WTC11 (cell line): ENCODE measurements around the gene THSD4. TPM values are rescaled to one million over a fixed set of nuclear protein-coding genes. Genes with fewer than 3 reads are reported as not detected.
"Not testable (repeated sequence)": the region's sequence is repeated elsewhere in the genome, so short reads cannot be mapped to it uniquely, and the experiment has no call there.

Experiments
- ATAC-seq: fragments of 200-7000 bp; cut with Tn5 transposase; 2 replicates; pipeline ENCODE4 v1.10.0; 2021; ENCODE audit warnings: mild to moderate bottlenecking, moderate library complexity
- CTCF ChIA-PET: fragments of 300-600 bp; sonication (Branson Sonifier 250); formaldehyde crosslinking; loops from one replicate; lab custom pipeline; 2021; ENCODE audit warnings: antibody characterized with exemption; lab: Charles Lee
- POLR2A ChIA-PET: fragments of 350-600 bp; sonication (Branson Sonifier 250); formaldehyde crosslinking; loops from one replicate; lab custom pipeline; 2021; ENCODE audit warnings: antibody characterized with exemption; lab: Charles Lee
- DNase-seq: peaks from one replicate; pipeline ENCODE4 v3.0.0; 2021; ENCODE audit warnings: low spot score
- H3K27ac Mint-ChIP-seq: 2 replicates; pipeline ENCODE4 v1.8.0; 2021; ENCODE audit warnings: mixed read lengths
- H3K27me3 Mint-ChIP-seq: 2 replicates; pipeline ENCODE4 v1.8.0; 2021; ENCODE audit warnings: low read depth, mild to moderate bottlenecking, moderate library complexity, mixed read lengths
- H3K36me3 Mint-ChIP-seq: 2 replicates; pipeline ENCODE4 v1.8.0; 2021; ENCODE audit warnings: mixed read lengths
- H3K4me1 Mint-ChIP-seq: 2 replicates; pipeline ENCODE4 v1.8.0; 2022; ENCODE audit warnings: mixed read lengths
- H3K4me3 Mint-ChIP-seq: 2 replicates; pipeline ENCODE4 v1.8.0; 2021; ENCODE audit warnings: mild to moderate bottlenecking, moderate library complexity, mixed read lengths
- H3K9me3 Mint-ChIP-seq: 2 replicates; pipeline ENCODE4 v1.8.0; 2021; ENCODE audit warnings: mixed read lengths
- GABPB1 ChIP-seq: sonication (generic); formaldehyde crosslinking; IDR thresholded peaks from 2 replicates; pipeline ENCODE4 v1.8.1; 2023; ENCODE audit warnings: mild to moderate bottlenecking, missing genetic modification reagents
- SP1 ChIP-seq: sonication (generic); formaldehyde crosslinking; conservative IDR thresholded peaks from 2 replicates; pipeline ENCODE4 v1.8.1; 2022; ENCODE audit warnings: missing genetic modification reagents
- ZNF219 ChIP-seq: sonication (generic); formaldehyde crosslinking; IDR thresholded peaks from 2 replicates; pipeline ENCODE4 v1.8.0; 2023; ENCODE audit warnings: missing genetic modification reagents, mild to moderate bottlenecking, borderline replicate concordance
- ZNF423 ChIP-seq: fragments of 250-450 bp; sonication (Bioruptor Pico); IDR thresholded peaks from 2 replicates; pipeline ENCODE4 v2.1.2; 2022; ENCODE audit warnings: mild to moderate bottlenecking, moderate library complexity
- total RNA-seq: library from RNA; stranded (reverse); gene quantifications from 3 replicates; pipeline ENCODE4 v1.2.3, GENCODE V29; 2021
- TF ChIP-seq, protein P1 (sequence below): sonication (generic); formaldehyde crosslinking; IDR thresholded peaks from 2 replicates; pipeline ENCODE4 v1.8.1; 2023; ENCODE audit warnings: mild to moderate bottlenecking, missing genetic modification reagents, borderline replicate concordance
- TF ChIP-seq, protein P2 (sequence below): sonication (generic); formaldehyde crosslinking; IDR thresholded peaks from 2 replicates; pipeline ENCODE4 v1.8.0; 2022; ENCODE audit warnings: mild to moderate bottlenecking, missing genetic modification reagents
- TF ChIP-seq, protein P3 (sequence below): sonication (generic); formaldehyde crosslinking; IDR thresholded peaks from 2 replicates; pipeline ENCODE4 v1.8.1; 2023; ENCODE audit warnings: mild to moderate bottlenecking, missing genetic modification reagents
- TF ChIP-seq, protein P4 (sequence below): sonication (generic); formaldehyde crosslinking; IDR thresholded peaks from 2 replicates; pipeline ENCODE4 v1.8.0; 2022; ENCODE audit warnings: mild to moderate bottlenecking, missing genetic modification reagents
- TF ChIP-seq, protein P5 (sequence below): sonication (generic); formaldehyde crosslinking; IDR thresholded peaks from 2 replicates; pipeline ENCODE4 v1.8.1; 2022; ENCODE audit warnings: mild to moderate bottlenecking, missing genetic modification reagents, moderate library complexity, borderline replicate concordance
- TF ChIP-seq, protein P6 (sequence below): fragments of 250-450 bp; sonication (Bioruptor Pico); conservative IDR thresholded peaks from 2 replicates; pipeline ENCODE4 v1.9.0; 2021; ENCODE audit warnings: mild to moderate bottlenecking

THSD4 gene
- total RNA-seq, 1 experiment from 2014 or later: 7.8 TPM

DNA sequence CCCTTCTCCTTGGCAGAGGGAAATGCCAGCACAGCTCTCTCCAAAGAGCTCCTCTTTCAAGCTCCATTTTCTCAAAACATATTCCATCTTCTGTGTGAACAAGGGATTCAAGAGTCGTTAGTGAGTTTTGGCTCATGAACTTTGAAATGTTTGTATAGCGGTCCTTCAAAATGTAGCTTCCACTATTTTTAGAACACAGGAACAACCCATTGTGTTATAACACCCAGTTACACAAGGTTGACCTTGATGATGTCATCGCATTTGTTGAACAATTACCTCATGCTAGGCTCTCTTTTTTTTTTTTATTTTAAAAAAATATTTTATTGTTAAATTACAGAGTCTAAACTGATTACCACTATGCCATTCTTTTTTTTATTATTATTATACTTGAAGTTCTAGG, 251.7 kb downstream of the THSD4 start (continued):
- TF ChIP-seq, protein P1, sequence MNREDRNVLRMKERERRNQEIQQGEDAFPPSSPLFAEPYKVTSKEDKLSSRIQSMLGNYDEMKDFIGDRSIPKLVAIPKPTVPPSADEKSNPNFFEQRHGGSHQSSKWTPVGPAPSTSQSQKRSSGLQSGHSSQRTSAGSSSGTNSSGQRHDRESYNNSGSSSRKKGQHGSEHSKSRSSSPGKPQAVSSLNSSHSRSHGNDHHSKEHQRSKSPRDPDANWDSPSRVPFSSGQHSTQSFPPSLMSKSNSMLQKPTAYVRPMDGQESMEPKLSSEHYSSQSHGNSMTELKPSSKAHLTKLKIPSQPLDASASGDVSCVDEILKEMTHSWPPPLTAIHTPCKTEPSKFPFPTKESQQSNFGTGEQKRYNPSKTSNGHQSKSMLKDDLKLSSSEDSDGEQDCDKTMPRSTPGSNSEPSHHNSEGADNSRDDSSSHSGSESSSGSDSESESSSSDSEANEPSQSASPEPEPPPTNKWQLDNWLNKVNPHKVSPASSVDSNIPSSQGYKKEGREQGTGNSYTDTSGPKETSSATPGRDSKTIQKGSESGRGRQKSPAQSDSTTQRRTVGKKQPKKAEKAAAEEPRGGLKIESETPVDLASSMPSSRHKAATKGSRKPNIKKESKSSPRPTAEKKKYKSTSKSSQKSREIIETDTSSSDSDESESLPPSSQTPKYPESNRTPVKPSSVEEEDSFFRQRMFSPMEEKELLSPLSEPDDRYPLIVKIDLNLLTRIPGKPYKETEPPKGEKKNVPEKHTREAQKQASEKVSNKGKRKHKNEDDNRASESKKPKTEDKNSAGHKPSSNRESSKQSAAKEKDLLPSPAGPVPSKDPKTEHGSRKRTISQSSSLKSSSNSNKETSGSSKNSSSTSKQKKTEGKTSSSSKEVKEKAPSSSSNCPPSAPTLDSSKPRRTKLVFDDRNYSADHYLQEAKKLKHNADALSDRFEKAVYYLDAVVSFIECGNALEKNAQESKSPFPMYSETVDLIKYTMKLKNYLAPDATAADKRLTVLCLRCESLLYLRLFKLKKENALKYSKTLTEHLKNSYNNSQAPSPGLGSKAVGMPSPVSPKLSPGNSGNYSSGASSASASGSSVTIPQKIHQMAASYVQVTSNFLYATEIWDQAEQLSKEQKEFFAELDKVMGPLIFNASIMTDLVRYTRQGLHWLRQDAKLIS (CRISPR knock-in tag): no peak

DNA sequence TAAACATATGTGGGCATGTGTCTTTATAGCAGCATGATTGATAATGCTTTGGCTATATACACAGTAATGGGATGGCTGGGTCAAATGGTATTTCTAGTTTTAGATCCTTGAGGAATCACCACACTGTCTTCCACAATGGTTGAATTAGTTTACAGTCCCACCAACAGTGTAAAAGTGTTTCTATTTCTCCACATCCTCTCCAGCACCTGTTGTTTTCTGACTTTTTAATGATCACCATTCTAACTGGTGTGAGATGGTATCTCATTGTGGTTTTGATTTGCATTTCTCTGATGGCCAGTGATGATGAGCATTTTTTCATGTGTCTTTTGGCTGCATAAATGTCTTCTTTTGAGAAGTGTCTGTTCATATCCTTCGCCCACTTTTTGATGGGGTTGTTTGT, 252.5 kb downstream of the THSD4 start:
- H3K36me3 Mint-ChIP-seq: peaks cover 18% of the 10 kb centered on the region
- POLR2A ChIA-PET, H3K27ac Mint-ChIP-seq, H3K27me3 Mint-ChIP-seq, CTCF ChIA-PET, ATAC-seq, DNase-seq, H3K4me3 Mint-ChIP-seq: not testable (repeated sequence)
- H3K4me1 Mint-ChIP-seq: peaks cover 41% of the 10 kb centered on the region
- H3K9me3 Mint-ChIP-seq: peaks cover 32% of the 10 kb centered on the region

DNA sequence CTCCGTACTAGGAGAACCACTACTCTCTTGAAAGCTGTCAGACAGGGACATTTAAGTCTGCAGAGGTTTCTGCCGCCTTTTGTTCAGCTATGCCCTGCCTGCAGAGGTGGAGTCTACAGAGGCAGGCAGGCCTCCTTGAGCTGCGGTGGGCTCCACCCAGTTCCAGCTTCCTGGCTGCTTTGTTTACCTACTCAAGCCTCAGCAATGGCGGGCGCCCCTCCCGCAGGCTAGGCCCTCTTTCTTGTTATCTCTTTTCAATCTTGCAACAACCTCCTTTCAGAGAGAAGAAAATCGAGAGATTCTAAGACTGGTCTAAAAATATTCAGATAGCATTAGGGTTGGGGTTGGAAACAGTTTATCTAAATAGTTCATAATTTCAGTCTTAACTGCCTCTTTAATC, 257.5 kb downstream of the THSD4 start:
- H3K27ac Mint-ChIP-seq, H3K27me3 Mint-ChIP-seq, CTCF ChIA-PET, H3K4me3 Mint-ChIP-seq, DNase-seq, ATAC-seq: not testable (repeated sequence)
- peaks cover 27% of the 10 kb centered on the region for H3K4me1 Mint-ChIP-seq
- H3K9me3 Mint-ChIP-seq: peaks cover 38% of the 10 kb centered on the region
- peaks cover 24% of the 10 kb centered on the region for H3K36me3 Mint-ChIP-seq
- POLR2A ChIA-PET: interaction anchor here (1.3 kb wide), 1 partner anchor 18 kb away, joined by 4 read pairs; no protein-coding TSS in a partner anchor

DNA sequence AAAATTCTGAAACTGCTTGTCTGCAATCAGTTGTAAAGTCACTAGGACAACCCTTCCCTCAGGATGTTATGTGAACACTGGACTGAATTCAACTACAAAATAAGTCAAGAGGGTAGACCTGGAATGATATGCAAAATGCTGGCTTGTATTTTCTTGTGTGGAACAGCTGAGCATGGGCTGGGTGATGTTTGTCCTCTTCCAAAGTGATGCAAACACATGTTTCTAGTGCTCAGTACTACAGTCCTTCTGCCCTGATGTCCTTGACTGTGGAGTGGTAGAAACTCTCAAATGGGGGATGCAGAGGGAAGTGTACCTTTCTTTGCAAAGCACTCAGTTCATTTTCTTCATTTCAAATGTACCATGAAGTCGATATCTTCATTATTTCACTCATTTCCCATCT, 258.6 kb downstream of the THSD4 start:
- Mint-ChIP-seq H3K27ac (no peak overlapping the region), H3K9me3 (peaks cover 38% of the 10 kb centered on the region), H3K27me3 (no peaks in the 10 kb centered on the region), H3K4me1 (peaks cover 27% of the 10 kb centered on the region), H3K36me3 (peaks cover 24% of the 10 kb centered on the region), H3K4me3 (no peak overlapping the region)
- no peak for DNase-seq
- TF ChIP-seq ZNF219 (CRISPR knock-in tag) (no peak), GABPB1 (CRISPR knock-in tag) (no peak), SP1 (CRISPR knock-in tag) (no peak)
- TF ChIP-seq, protein P2, sequence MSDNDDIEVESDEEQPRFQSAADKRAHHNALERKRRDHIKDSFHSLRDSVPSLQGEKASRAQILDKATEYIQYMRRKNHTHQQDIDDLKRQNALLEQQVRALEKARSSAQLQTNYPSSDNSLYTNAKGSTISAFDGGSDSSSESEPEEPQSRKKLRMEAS (CRISPR knock-in tag): no peak
- TF ChIP-seq, protein P3, sequence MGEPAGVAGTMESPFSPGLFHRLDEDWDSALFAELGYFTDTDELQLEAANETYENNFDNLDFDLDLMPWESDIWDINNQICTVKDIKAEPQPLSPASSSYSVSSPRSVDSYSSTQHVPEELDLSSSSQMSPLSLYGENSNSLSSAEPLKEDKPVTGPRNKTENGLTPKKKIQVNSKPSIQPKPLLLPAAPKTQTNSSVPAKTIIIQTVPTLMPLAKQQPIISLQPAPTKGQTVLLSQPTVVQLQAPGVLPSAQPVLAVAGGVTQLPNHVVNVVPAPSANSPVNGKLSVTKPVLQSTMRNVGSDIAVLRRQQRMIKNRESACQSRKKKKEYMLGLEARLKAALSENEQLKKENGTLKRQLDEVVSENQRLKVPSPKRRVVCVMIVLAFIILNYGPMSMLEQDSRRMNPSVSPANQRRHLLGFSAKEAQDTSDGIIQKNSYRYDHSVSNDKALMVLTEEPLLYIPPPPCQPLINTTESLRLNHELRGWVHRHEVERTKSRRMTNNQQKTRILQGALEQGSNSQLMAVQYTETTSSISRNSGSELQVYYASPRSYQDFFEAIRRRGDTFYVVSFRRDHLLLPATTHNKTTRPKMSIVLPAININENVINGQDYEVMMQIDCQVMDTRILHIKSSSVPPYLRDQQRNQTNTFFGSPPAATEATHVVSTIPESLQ (CRISPR knock-in tag): no peak
- ChIA-PET CTCF (no interaction called here), POLR2A (no interaction called here)
- no peak for ATAC-seq

DNA sequence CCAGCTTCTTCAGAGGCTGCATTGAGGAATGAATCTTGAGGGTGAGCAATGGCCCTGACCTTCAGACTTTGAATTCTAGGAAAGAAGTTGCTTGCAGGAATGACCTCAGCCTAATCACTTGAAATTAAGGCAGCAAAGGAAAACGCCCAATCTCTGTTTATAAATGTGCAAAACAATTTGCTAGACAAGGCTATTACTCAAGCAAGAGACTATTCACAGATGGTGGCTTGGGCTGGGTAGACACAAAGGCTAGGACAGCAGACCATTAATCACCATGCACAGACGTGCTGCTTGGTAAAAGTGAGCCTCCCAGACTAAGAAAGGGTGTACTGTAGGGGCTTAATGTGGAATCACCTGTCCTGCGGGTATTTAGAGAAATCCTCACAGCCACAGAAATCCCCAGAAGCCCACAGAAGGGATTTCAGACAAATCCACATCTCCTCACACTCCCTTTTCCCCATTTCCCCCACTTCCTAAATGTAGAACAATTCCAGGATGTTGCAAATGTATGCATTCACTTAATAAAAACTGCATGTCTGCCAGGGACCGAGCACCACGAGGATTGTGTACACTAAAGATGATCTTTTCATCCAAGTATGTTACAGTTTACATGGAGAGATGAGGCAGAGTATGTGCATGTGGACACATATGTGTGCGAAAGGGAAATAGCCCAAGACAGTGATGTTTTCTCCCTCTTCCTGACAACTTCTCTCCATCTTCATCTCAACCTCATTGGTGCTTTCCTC, 259.5 kb downstream of the THSD4 start:
- POLR2A ChIA-PET: no interaction called here
- DNase-seq (no peak), ATAC-seq (no peak)
- Mint-ChIP-seq H3K36me3 (peaks cover 24% of the 10 kb centered on the region), H3K27ac (no peak overlapping the region), H3K4me1 (peaks cover 27% of the 10 kb centered on the region), H3K27me3 (no peaks in the 10 kb centered on the region), H3K9me3 (peaks cover 37% of the 10 kb centered on the region), H3K4me3 (no peak overlapping the region)
- CTCF ChIA-PET: no interaction called here
- no peak for TF ChIP-seq ZNF423 (CRISPR knock-in tag)
- TF ChIP-seq, protein P4, sequence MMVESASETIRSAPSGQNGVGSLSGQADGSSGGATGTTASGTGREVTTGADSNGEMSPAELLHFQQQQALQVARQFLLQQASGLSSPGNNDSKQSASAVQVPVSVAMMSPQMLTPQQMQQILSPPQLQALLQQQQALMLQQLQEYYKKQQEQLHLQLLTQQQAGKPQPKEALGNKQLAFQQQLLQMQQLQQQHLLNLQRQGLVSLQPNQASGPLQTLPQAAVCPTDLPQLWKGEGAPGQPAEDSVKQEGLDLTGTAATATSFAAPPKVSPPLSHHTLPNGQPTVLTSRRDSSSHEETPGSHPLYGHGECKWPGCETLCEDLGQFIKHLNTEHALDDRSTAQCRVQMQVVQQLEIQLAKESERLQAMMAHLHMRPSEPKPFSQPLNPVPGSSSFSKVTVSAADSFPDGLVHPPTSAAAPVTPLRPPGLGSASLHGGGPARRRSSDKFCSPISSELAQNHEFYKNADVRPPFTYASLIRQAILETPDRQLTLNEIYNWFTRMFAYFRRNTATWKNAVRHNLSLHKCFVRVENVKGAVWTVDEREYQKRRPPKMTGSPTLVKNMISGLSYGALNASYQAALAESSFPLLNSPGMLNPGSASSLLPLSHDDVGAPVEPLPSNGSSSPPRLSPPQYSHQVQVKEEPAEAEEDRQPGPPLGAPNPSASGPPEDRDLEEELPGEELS (CRISPR knock-in tag): no peak
- TF ChIP-seq, protein P5, sequence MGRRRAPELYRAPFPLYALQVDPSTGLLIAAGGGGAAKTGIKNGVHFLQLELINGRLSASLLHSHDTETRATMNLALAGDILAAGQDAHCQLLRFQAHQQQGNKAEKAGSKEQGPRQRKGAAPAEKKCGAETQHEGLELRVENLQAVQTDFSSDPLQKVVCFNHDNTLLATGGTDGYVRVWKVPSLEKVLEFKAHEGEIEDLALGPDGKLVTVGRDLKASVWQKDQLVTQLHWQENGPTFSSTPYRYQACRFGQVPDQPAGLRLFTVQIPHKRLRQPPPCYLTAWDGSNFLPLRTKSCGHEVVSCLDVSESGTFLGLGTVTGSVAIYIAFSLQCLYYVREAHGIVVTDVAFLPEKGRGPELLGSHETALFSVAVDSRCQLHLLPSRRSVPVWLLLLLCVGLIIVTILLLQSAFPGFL (CRISPR knock-in tag): no peak
- TF ChIP-seq, protein P3 (CRISPR knock-in tag): no peak
- TF ChIP-seq, protein P6, sequence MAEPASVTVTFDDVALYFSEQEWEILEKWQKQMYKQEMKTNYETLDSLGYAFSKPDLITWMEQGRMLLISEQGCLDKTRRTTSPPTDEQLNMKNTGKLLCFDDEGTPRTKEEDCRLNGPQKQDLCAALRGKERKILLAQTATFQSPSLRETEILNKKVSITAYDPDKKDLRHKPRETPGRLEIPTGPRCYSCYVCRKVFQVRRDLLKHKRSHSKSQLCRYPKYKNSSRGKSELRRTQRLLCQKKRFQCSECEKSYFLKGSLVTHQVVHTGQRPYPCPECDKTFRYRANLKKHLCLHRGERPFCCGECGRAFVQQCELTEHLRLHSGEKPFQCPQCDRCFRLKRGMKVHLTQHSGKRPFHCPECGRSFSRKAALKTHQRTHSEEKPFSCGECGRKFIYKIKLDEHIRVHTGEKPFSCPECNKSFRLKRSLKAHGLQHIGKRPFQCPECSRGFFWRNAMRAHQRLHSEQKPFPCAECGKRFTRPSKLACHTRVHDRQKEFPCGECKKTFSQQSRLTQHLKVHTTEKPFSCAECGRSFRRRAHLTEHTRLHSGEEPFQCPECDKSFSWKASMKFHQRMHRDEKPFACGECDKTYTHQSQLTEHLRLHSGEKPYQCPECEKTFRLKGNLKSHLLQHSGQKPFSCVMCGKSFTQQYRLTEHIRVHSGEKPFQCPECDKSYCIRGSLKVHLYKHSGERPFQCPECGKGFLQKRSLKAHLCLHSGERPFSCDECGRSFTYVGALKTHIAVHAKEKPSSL (CRISPR knock-in tag): no peak
